Gastrocnemius medialis (tissue), 4 donors: Measurements from ENCODE around the gene ABTB2. TPM values are rescaled to one million over a fixed set of nuclear protein-coding genes. Genes with fewer than 3 reads are reported as not detected.

Experiments
- ATAC-seq, 2 donors: fragments of 150-250 bp; one replicate each; pipeline ENCODE4 v1.9.1; 2016
- DNase-seq, 2 donors: peaks; one replicate each; pipeline ENCODE4 v3.0.0-alpha.2; 2019
- H3K27ac ChIP-seq, 4 donors: fragments of 200-600 bp; sonication (generic); 1 replicate in 1 of 4; 2 replicates in 3 of 4; pipeline ENCODE4 v1.5.1; 2016 to 2018; ENCODE audit warnings: mild to moderate bottlenecking in 2 of 4, moderate library complexity in 1 of 4
- H3K27me3 ChIP-seq, 3 donors: fragments of 200-600 bp; sonication (generic) in 2 of 3; 1 replicate in 1 of 3; 2 replicates in 2 of 3; pipeline versions ENCODE4 v1.5.1 to v1.6.0; 2016 to 2019; ENCODE audit warnings: mild to moderate bottlenecking in 1 of 3, moderate library complexity in 1 of 3
- H3K36me3 ChIP-seq, 2 donors: fragments of 200-600 bp; sonication (generic) in 1 of 2; one replicate each; pipeline ENCODE4 v1.5.1; 2017 to 2018
- H3K4me1 ChIP-seq, 2 donors: fragments of 200-600 bp; sonication (generic) in 1 of 2; one replicate each; pipeline ENCODE4 v1.5.1; 2016 to 2017; ENCODE audit warnings: mild to moderate bottlenecking in 2 of 2
- H3K4me3 ChIP-seq, 4 donors: fragments of 200-600 bp; sonication (generic) in 3 of 4; 1 replicate in 1 of 4; 2 replicates in 3 of 4; pipeline ENCODE4 v1.5.1; 2016 to 2019; ENCODE audit warnings: mild to moderate bottlenecking in 2 of 4
- H3K9me3 ChIP-seq, 3 donors: fragments of 200-600 bp; sonication (generic) in 2 of 3; 1 replicate in 1 of 3; 2 replicates in 2 of 3; pipeline ENCODE4 v1.5.1; 2016 to 2019
- POLR2A ChIP-seq, 2 donors: fragments of 450-650 bp; IDR thresholded peaks; one replicate each; pipeline ENCODE4 v1.6.1; 2017; ENCODE audit warnings: antibody characterized with exemption in 2 of 2, mild to moderate bottlenecking in 2 of 2, moderate library complexity in 2 of 2
- in situ Hi-C, 4 donors: fragments of 200-750 bp; cut with MboI; loops; one replicate each; pipeline versions ENCODE4 v1.15.0 to v1.8.0; 2017; ENCODE audit warnings: low sequenced_read_pairs in 4 of 4
- intact Hi-C: fragments of 100-400 bp; cut with DNase I; formaldehyde crosslinking; loops from one replicate; pipeline ENCODE4 v1.15.1; 2023; ENCODE audit warnings: low total_unique reads
- total RNA-seq, 4 donors: library from RNA; depleted of rRNA; stranded (reverse); fragments of >200 nt; gene quantifications; one replicate each; pipeline versions ENCODE4 v1.1.0 to v1.2.3, GENCODE V29; 2016
- TF ChIP-seq, protein P1 (sequence below), 5 experiments: fragments of 450-650 bp in 3 of 5; fragments of 200-600 bp in 2 of 5; sonication (generic) in 2 of 5; IDR thresholded peaks in 4 of 5; conservative IDR thresholded peaks in 1 of 5; 1 replicate in 4 of 5; 2 replicates in 1 of 5; pipeline ENCODE4 v1.5.1; 2016 to 2019; ENCODE audit warnings: antibody characterized with exemption in 5 of 5, mild to moderate bottlenecking in 3 of 5, moderate library complexity in 3 of 5

ABTB2 gene
- total RNA-seq, 4 donors from 2014 or later, result 8.8 to 30.7 (median 12.2) TPM

- in situ Hi-C loops, result no loop called here
- H3K27ac ChIP-seq, result peak overlapping the region in 1 of 4 donors; percentile 75
These were observed 105.2 kb downstream of the ABTB2 start for GRCh38 chr11:34252651-34253050.

DNA sequence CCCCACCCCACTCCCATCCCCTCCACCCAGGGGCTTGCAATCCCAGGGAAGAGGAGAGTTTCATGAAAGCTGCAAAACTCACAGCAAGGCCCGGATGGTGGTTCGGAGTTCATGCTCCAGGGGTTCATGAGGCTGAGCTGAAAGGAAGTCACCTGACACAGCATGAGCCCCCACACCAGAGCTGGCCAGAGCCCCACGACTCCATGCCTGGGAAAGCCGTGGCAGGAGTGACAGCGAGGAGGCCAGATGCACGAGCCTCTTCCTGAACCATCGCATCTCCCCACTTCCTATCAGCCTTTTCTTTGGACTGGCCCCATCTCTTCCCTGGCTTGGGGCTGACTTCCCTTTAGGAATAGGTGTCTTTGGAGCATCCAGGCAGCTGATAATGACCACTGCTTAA, 105.8 kb downstream of the ABTB2 start:
- no peak overlapping the region for H3K4me3 ChIP-seq
- DNase-seq (no peak), ATAC-seq (no peak)
- H3K27me3 ChIP-seq, result no peaks in the 10 kb centered on the region
- in situ Hi-C loops, result no loop called here
- intact Hi-C loops, result loop anchor here (5.0 kb wide), 1 partner anchor 75 kb away; no protein-coding TSS in a partner anchor
- H3K9me3 ChIP-seq, result no peaks in the 10 kb centered on the region
- TF ChIP-seq, protein P1, sequence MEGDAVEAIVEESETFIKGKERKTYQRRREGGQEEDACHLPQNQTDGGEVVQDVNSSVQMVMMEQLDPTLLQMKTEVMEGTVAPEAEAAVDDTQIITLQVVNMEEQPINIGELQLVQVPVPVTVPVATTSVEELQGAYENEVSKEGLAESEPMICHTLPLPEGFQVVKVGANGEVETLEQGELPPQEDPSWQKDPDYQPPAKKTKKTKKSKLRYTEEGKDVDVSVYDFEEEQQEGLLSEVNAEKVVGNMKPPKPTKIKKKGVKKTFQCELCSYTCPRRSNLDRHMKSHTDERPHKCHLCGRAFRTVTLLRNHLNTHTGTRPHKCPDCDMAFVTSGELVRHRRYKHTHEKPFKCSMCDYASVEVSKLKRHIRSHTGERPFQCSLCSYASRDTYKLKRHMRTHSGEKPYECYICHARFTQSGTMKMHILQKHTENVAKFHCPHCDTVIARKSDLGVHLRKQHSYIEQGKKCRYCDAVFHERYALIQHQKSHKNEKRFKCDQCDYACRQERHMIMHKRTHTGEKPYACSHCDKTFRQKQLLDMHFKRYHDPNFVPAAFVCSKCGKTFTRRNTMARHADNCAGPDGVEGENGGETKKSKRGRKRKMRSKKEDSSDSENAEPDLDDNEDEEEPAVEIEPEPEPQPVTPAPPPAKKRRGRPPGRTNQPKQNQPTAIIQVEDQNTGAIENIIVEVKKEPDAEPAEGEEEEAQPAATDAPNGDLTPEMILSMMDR (IDR thresholded peaks at IDR 0.05 in 4 of 5, conservative IDR thresholded peaks at IDR 0.05 in 1 of 5), result no peak
- no peak for TF ChIP-seq POLR2A (IDR thresholded peaks at IDR 0.05)
- no peaks in the 10 kb centered on the region for H3K36me3 ChIP-seq
- H3K27ac ChIP-seq, result peak overlapping the region; percentile 69 to 75 (median 74)
- peaks cover 30 to 31% of the 10 kb centered on the region in 2 donors for H3K4me1 ChIP-seq

More at GRCh38 chr11:34252651-34253050, 105.2 kb downstream of the ABTB2 start:
- H3K4me3 ChIP-seq, result no peak overlapping the region
- no peaks in the 10 kb centered on the region for H3K9me3 ChIP-seq
- intact Hi-C loops, result loop anchor here (5.0 kb wide), 1 partner anchor 75 kb away; no protein-coding TSS in a partner anchor
- H3K27me3 ChIP-seq, result no peaks in the 10 kb centered on the region
- peaks cover 30 to 31% of the 10 kb centered on the region in 2 donors for H3K4me1 ChIP-seq
- no peaks in the 10 kb centered on the region for H3K36me3 ChIP-seq
- TF ChIP-seq, protein P1 (IDR thresholded peaks at IDR 0.05 in 4 of 5, conservative IDR thresholded peaks at IDR 0.05 in 1 of 5), result no peak
- no peak for TF ChIP-seq POLR2A (IDR thresholded peaks at IDR 0.05)
- DNase-seq (no peak), ATAC-seq (no peak)

DNA sequence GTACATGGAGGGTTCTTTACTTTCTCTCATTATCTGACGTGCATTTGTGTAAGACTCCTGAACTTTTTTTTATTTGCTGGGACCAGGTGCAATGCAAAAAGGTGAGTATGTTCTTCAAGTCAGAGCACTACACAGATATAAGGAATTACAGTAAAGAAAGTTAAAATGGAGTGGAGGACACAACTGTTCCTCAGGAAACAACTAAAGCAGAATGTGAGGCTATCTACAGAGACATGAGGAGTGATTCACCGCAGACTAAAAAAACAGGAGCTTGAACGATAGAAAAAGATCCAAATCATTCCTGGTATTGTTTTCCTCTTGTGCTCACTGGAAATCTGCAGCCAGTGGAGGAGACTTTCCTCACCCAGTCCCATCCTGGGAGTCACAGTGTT, 106.2 kb downstream of the ABTB2 start:
- no peak for DNase-seq
- TF ChIP-seq POLR2A (IDR thresholded peaks at IDR 0.05), result no peak
- TF ChIP-seq, protein P1 (IDR thresholded peaks at IDR 0.05 in 4 of 5, conservative IDR thresholded peaks at IDR 0.05 in 1 of 5), result no peak
- peak overlapping the region; percentile 69 to 75 (median 74) for H3K27ac ChIP-seq
- peak overlapping the region in 3 of 4 donors; percentile 8 to 36 (median 34) for H3K4me3 ChIP-seq
- intact Hi-C loops (loop anchor here (1.0 to 5.0 kb wide), 2 partner anchors 74 to 106 kb away; no protein-coding TSS in a partner anchor), in situ Hi-C loops (no loop called here)
- H3K27me3 ChIP-seq, result no peaks in the 10 kb centered on the region
- H3K36me3 ChIP-seq, result no peaks in the 10 kb centered on the region
- H3K4me1 ChIP-seq, result peaks cover 30 to 31% of the 10 kb centered on the region in 2 donors
- no peaks in the 10 kb centered on the region for H3K9me3 ChIP-seq
- ATAC-seq, result peak in 1 of 2 donors; percentile 1

DNA sequence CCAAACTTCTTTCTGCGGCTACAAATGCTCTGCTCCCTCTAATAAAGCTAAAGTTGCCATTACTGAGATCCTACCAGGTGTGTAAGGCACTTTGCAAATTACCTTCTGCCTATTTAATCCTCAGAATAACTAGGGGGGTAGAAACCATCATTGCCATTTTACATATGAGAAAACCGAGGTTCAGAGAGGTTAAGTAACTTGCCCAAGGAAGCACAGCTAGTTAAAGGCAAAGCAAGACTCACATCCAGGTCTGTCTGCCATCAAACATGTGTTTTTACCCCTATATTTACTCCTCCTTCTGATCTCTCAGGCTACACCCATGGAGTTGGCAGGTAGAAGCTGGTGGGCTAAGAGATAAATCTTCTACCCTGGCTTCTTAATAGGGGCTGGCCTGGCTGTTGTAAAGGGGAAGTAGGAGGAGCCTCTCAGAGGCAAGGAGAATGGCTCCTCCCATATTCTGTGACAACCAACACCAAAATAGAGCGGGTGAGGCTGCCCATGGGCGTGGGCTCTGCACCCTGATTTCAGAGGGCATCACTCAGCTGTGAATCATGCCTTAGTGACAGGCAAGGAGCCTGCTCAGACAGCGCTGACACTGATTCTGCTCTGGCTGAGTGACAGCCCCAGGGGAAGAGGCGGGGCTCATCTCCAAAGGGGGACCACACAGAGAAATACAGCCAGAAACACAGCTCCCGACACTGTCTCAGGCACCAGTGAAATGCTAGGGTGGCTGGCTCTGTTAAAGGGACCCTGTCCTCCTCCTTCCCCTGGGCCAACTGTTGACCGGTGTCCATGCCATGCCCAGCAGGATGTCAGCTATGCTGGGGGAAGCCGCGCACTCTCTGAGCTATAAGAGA, 106.8 kb downstream of the ABTB2 start:
- DNase-seq (peak; percentile 68 to 87), ATAC-seq (peak; percentile 93 to 95)
- no peaks in the 10 kb centered on the region for H3K9me3 ChIP-seq
- TF ChIP-seq, protein P1 (IDR thresholded peaks at IDR 0.05 in 4 of 5, conservative IDR thresholded peaks at IDR 0.05 in 1 of 5), result no peak
- TF ChIP-seq POLR2A (IDR thresholded peaks at IDR 0.05), result no peak
- H3K4me1 ChIP-seq, result peaks cover 30 to 31% of the 10 kb centered on the region in 2 donors
- in situ Hi-C loops, result no loop called here
- H3K27ac ChIP-seq, result peak overlapping the region; percentile 69 to 75 (median 74)
- H3K27me3 ChIP-seq, result no peaks in the 10 kb centered on the region
- no peaks in the 10 kb centered on the region for H3K36me3 ChIP-seq
- intact Hi-C loops, result loop anchor here (1.0 to 5.0 kb wide), 2 partner anchors 74 to 106 kb away; no protein-coding TSS in a partner anchor
- H3K4me3 ChIP-seq, result peak overlapping the region in 3 of 4 donors; percentile 8 to 36 (median 34)
